Measurements from ENCODE around the gene SHC2. TPM values are rescaled to one million over a fixed set of nuclear protein-coding genes. Genes with fewer than 3 reads are reported as not detected.

The SHC2 gene
- polyA plus RNA-seq, 1 of the 3 experiments (the other 2 are of a cell fraction), result 0.64 TPM

- no peak overlapping the region; a peak in 1 of 4 replicates for H3K27ac ChIP-seq (ENCODE audit: low read depth in 2 of 2, low read length in 1 of 2)
- CTCF ChIA-PET, result interaction anchor here (0.6 to 2.2 kb wide), 4 partner anchors 10 to 136 kb away, joined by 3 to 6 read pairs (median 4); no protein-coding TSS in a partner anchor
- H2AFZ ChIP-seq (ENCODE audit: low read depth), result no peak overlapping the region
- no peak overlapping the region for H3K4me3 ChIP-seq (ENCODE audit: low read depth in 2 of 2, low read length in 1 of 2)
- H3K9me2 ChIP-seq, result no peaks in the 10 kb centered on the region
- H3K4me2 ChIP-seq, result no peak overlapping the region
- no peaks in the 10 kb centered on the region for H3K27me3 ChIP-seq (ENCODE audit: insufficient read depth)
- H4K20me1 ChIP-seq (ENCODE audit: insufficient read depth), result no peaks in the 10 kb centered on the region
- TF ChIP-seq MEF2A (IDR thresholded peaks at IDR 0.05; ENCODE audit: borderline replicate concordance, low read depth) (no peak), TAF1 (IDR thresholded peaks at IDR 0.05; ENCODE audit: borderline replicate concordance, low read depth, low read length) (no peak), GABPA (IDR thresholded peaks at IDR 0.05; ENCODE audit: low read depth) (no peak), RCOR1 (IDR thresholded peaks at IDR 0.05; ENCODE audit: low read length) (no peak)
- TF ChIP-seq, protein P1, sequence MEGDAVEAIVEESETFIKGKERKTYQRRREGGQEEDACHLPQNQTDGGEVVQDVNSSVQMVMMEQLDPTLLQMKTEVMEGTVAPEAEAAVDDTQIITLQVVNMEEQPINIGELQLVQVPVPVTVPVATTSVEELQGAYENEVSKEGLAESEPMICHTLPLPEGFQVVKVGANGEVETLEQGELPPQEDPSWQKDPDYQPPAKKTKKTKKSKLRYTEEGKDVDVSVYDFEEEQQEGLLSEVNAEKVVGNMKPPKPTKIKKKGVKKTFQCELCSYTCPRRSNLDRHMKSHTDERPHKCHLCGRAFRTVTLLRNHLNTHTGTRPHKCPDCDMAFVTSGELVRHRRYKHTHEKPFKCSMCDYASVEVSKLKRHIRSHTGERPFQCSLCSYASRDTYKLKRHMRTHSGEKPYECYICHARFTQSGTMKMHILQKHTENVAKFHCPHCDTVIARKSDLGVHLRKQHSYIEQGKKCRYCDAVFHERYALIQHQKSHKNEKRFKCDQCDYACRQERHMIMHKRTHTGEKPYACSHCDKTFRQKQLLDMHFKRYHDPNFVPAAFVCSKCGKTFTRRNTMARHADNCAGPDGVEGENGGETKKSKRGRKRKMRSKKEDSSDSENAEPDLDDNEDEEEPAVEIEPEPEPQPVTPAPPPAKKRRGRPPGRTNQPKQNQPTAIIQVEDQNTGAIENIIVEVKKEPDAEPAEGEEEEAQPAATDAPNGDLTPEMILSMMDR (IDR thresholded peaks at IDR 0.05), result no peak
- TF ChIP-seq, protein P2, sequence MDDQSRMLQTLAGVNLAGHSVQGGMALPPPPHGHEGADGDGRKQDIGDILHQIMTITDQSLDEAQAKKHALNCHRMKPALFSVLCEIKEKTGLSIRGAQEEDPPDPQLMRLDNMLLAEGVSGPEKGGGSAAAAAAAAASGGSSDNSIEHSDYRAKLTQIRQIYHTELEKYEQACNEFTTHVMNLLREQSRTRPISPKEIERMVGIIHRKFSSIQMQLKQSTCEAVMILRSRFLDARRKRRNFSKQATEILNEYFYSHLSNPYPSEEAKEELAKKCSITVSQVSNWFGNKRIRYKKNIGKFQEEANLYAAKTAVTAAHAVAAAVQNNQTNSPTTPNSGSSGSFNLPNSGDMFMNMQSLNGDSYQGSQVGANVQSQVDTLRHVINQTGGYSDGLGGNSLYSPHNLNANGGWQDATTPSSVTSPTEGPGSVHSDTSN (IDR thresholded peaks at IDR 0.05), result no peak
- POLR2A ChIA-PET, result interaction anchor here (1.2 kb wide), 1 partner anchor 24 kb away, joined by 4 read pairs; no protein-coding TSS in a partner anchor
- H3K9me3 ChIP-seq, result no peaks in the 10 kb centered on the region
- no peak for DNase-seq
- H3K36me3 ChIP-seq (replicated peaks in 1 of 2; ENCODE audit: control insufficient read depth in 1 of 2, insufficient read depth in 2 of 2, low read length in 1 of 2), result no peaks in the 10 kb centered on the region
- H3F3A ChIP-seq (replicated peaks; ENCODE audit: insufficient read depth), result no peaks in the 10 kb centered on the region
- H3K4me1 ChIP-seq (ENCODE audit: control insufficient read depth in 1 of 2, insufficient read depth in 2 of 2, low read depth in 1 of 2, low read length in 1 of 2), result peaks cover 0 to 11% of the 10 kb centered on the region in 2 experiments; a peak in 1 of 4 replicates
- H3K9ac ChIP-seq, result no peak overlapping the region
- 84% methylated on average over 11 of the region's 11 CpGs for WGBS (ENCODE audit: low lambda C conversion rate)
- H3K79me2 ChIP-seq (ENCODE audit: insufficient read depth), result no peaks in the 10 kb centered on the region
These were observed 58.0 kb downstream of the SHC2 start for GRCh38 chr19:402786-403185.

DNA sequence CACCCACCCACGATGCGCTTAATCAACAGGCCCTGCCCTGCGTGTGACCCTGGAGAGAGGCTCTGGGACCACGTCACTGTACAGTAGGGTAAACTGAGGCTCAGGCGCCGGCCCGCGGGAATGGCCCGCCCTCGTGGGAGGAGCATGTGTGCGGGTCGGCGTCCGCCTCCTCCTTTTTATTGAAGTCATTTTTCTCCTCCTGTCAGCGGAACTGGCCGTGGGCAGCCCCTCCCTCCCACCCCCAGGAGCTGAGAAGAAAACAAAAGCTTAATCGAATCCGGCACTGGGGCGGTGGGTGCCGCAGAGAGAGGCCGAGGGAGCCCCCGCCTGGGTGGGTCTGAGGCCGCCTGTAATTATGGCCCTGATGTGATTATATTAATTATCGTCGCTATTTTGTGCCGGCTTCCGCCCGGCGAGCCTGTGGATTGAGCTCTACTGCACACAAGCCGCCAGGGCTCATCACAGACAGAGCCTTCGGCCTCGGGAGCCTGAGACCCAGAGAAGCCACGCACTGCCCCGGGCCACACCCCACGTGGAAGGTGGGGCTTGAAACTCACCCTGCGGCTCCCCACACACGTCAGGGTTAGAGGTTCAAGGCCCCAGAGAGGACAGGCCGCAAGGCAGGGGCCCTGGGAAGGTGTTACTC, 58.8 kb downstream of the SHC2 start:
- no peaks in the 10 kb centered on the region for H3K27me3 ChIP-seq (ENCODE audit: insufficient read depth)
- H3K4me3 ChIP-seq (ENCODE audit: low read depth in 2 of 2, low read length in 1 of 2), result peak overlapping the region in 1 of 2 experiments; percentile 28; a peak in 1 of 4 replicates
- H3K9ac ChIP-seq, result no peak overlapping the region
- H4K20me1 ChIP-seq (ENCODE audit: insufficient read depth), result no peaks in the 10 kb centered on the region
- no peaks in the 10 kb centered on the region for H3K9me2 ChIP-seq
- no peak for TF ChIP-seq REST (IDR thresholded peaks at IDR 0.05; ENCODE audit: low read depth, low read length)
- TF ChIP-seq, protein P3, sequence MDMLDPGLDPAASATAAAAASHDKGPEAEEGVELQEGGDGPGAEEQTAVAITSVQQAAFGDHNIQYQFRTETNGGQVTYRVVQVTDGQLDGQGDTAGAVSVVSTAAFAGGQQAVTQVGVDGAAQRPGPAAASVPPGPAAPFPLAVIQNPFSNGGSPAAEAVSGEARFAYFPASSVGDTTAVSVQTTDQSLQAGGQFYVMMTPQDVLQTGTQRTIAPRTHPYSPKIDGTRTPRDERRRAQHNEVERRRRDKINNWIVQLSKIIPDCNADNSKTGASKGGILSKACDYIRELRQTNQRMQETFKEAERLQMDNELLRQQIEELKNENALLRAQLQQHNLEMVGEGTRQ (IDR thresholded peaks at IDR 0.05; ENCODE audit: borderline replicate concordance, low read depth, low read length), result no peak
- TF ChIP-seq MEF2A (IDR thresholded peaks at IDR 0.05; ENCODE audit: borderline replicate concordance, low read depth), result no peak
- TF ChIP-seq USF1 (IDR thresholded peaks at IDR 0.05; ENCODE audit: borderline replicate concordance, low read depth), result no peak
- TF ChIP-seq TAF1 (IDR thresholded peaks at IDR 0.05; ENCODE audit: borderline replicate concordance, low read depth, low read length), result no peak
- TF ChIP-seq TEAD4 (IDR thresholded peaks at IDR 0.05; ENCODE audit: borderline replicate concordance, insufficient read depth), result no peak
- TF ChIP-seq FOXJ3 (CRISPR knock-in tag; IDR thresholded peaks at IDR 0.05), result no peak
- TF ChIP-seq RXRA (IDR thresholded peaks at IDR 0.05; ENCODE audit: borderline replicate concordance, low read depth), result no peak
- no peak overlapping the region for H3K4me2 ChIP-seq
- no peak overlapping the region for H2AFZ ChIP-seq (ENCODE audit: low read depth)
- H3K79me2 ChIP-seq (ENCODE audit: insufficient read depth), result no peaks in the 10 kb centered on the region
- ChIA-PET CTCF (interaction anchor here (0.6 to 2.2 kb wide), 5 partner anchors 18 to 135 kb away, joined by 3 to 6 read pairs (median 4); no protein-coding TSS in a partner anchor), POLR2A (interaction anchor here (1.2 kb wide), 1 partner anchor 25 kb away, joined by 4 read pairs; no protein-coding TSS in a partner anchor)
- no peaks in the 10 kb centered on the region for H3F3A ChIP-seq (replicated peaks; ENCODE audit: insufficient read depth)
- H3K4me1 ChIP-seq (ENCODE audit: control insufficient read depth in 1 of 2, insufficient read depth in 2 of 2, low read depth in 1 of 2, low read length in 1 of 2), result peaks cover 0 to 11% of the 10 kb centered on the region in 2 experiments; a peak in 1 of 4 replicates
- no peak overlapping the region; a peak in 1 of 4 replicates for H3K27ac ChIP-seq (ENCODE audit: low read depth in 2 of 2, low read length in 1 of 2)
- WGBS (ENCODE audit: low lambda C conversion rate), result 5% methylated on average over 28 of the region's 38 CpGs
- no peaks in the 10 kb centered on the region for H3K36me3 ChIP-seq (replicated peaks in 1 of 2; ENCODE audit: control insufficient read depth in 1 of 2, insufficient read depth in 2 of 2, low read length in 1 of 2)
- peak; percentile 77 for DNase-seq
- H3K9me3 ChIP-seq, result no peaks in the 10 kb centered on the region; the same call in 1 of the 2 replicates
